CD4-positive, alpha-beta T cell treated with Interleukin-12 subunit alpha and Interleukin-12 subunit beta, for 1 hour (primary cell): ENCODE results near the gene CHMP4B.

Source experiments
- DNase-seq: peaks from one replicate; pipeline ENCODE4 v3.0.0-alpha.2; 2020

Gene CHMP4B

GRCh38 chr20:33822423-33822822, 11.3 kb downstream of the CHMP4B start:
- no peak for DNase-seq

GRCh38 chr20:33822991-33823390, 11.8 kb downstream of the CHMP4B start:
- no peak for DNase-seq

GRCh38 chr20:33824852-33825251, 13.7 kb downstream of the CHMP4B start:
- DNase-seq, result no peak

GRCh38 chr20:33825340-33826269, 14.5 kb downstream of the CHMP4B start:
- no peak for DNase-seq

GRCh38 chr20:33826270-33826897, 15.2 kb downstream of the CHMP4B start:
- DNase-seq, result no peak

GRCh38 chr20:33827109-33827508, 16.0 kb downstream of the CHMP4B start:
- no peak for DNase-seq

GRCh38 chr20:33827634-33828325, 16.6 kb downstream of the CHMP4B start:
- no peak for DNase-seq

- no peak for DNase-seq
These were observed 17.2 kb downstream of the CHMP4B start for GRCh38 chr20:33828326-33828844.

GRCh38 chr20:33828967-33829560, 17.9 kb downstream of the CHMP4B start:
- DNase-seq, result no peak

GRCh38 chr20:33829636-33830035, 18.5 kb downstream of the CHMP4B start:
- no peak for DNase-seq

GRCh38 chr20:33830371-33830770, 19.2 kb downstream of the CHMP4B start:
- no peak for DNase-seq

GRCh38 chr20:33832103-33832804, 21.1 kb downstream of the CHMP4B start:
- no peak for DNase-seq

- no peak for DNase-seq
These were observed 22.2 kb downstream of the CHMP4B start for GRCh38 chr20:33833333-33833732.

GRCh38 chr20:33835615-33836172, 24.5 kb downstream of the CHMP4B start:
- no peak for DNase-seq

- DNase-seq, result no peak
These were observed 25.1 kb downstream of the CHMP4B start for GRCh38 chr20:33836277-33836676.

- DNase-seq, result no peak
These were observed 26.1 kb downstream of the CHMP4B start for GRCh38 chr20:33837096-33837830.

GRCh38 chr20:33838035-33838864, 27.1 kb downstream of the CHMP4B start:
- no peak for DNase-seq

- DNase-seq, result no peak
These were observed 28.4 kb downstream of the CHMP4B start for GRCh38 chr20:33839591-33839990.

- no peak for DNase-seq
These were observed 29.0 kb downstream of the CHMP4B start for GRCh38 chr20:33840160-33840559.

GRCh38 chr20:33840759-33841435, 29.7 kb downstream of the CHMP4B start:
- no peak for DNase-seq
